Activated CD4-positive, alpha-beta T cell treated with anti-CD3 and anti-CD28 coated beads, Interleukin-2, amount 10 ng/mL, durations not matched to agents 7 days and 5 days (primary cell): ENCODE results near the gene PPP2R1B. TPM values are rescaled to one million over a fixed set of nuclear protein-coding genes. Genes with fewer than 3 reads are reported as not detected.

Source experiments
- CTCF ChIA-PET: fragments of 350-600 bp; sonication (Branson Sonifier 250); formaldehyde crosslinking; loops from one replicate; lab custom pipeline; 2021; ENCODE audit warnings: antibody characterized with exemption; lab: Charles Lee
- POLR2A ChIA-PET: fragments of 350-600 bp; sonication (Branson Sonifier 250); formaldehyde crosslinking; loops from one replicate; lab custom pipeline; 2021; ENCODE audit warnings: antibody characterized with exemption; lab: Charles Lee
- DNase-seq: peaks from one replicate; pipeline ENCODE4 v3.0.0-alpha.2; 2020
- H3K27ac Mint-ChIP-seq: one replicate; pipeline ENCODE4 v1.8.0; 2021; ENCODE audit warnings: mild to moderate bottlenecking, moderate library complexity, mixed read lengths
- H3K27me3 Mint-ChIP-seq: one replicate; pipeline ENCODE4 v1.8.0; 2021; ENCODE audit warnings: mixed read lengths
- H3K36me3 Mint-ChIP-seq: one replicate; pipeline ENCODE4 v1.8.0; 2021; ENCODE audit warnings: low read depth, mixed read lengths
- H3K4me1 Mint-ChIP-seq: one replicate; pipeline ENCODE4 v1.8.0; 2021; ENCODE audit warnings: mixed read lengths
- H3K4me3 Mint-ChIP-seq: one replicate; pipeline ENCODE4 v1.8.0; 2021; ENCODE audit warnings: mild to moderate bottlenecking, moderate library complexity, mixed read lengths
- H3K9me3 Mint-ChIP-seq: one replicate; pipeline ENCODE4 v1.8.0; 2021; ENCODE audit warnings: mixed read lengths
- total RNA-seq, 2 experiments: library from RNA; stranded (reverse); gene quantifications; one replicate each; pipeline ENCODE4 v1.2.3, GENCODE V29; 2021

Gene PPP2R1B
- total RNA-seq, 2 experiments from 2014 or later = 44.7 to 50.2 TPM

GRCh38 chr11:111693224-111693937, 72.8 kb downstream of the PPP2R1B start:
- ChIA-PET CTCF (no interaction called here), POLR2A (no interaction called here)
- H3K27me3 Mint-ChIP-seq = no peaks in the 10 kb centered on the region

GRCh38 chr11:111691741-111692140, 74.4 kb downstream of the PPP2R1B start:
- no peak for DNase-seq
- H3K4me1 Mint-ChIP-seq = no peaks in the 10 kb centered on the region
- no peaks in the 10 kb centered on the region for H3K9me3 Mint-ChIP-seq
- ChIA-PET CTCF (no interaction called here), POLR2A (interaction anchor here (0.6 kb wide), 1 partner anchor 75 kb away, joined by 6 read pairs; the partner anchor contains the start of gene PPP2R1B)
- no peaks in the 10 kb centered on the region for H3K27me3 Mint-ChIP-seq
- no peak overlapping the region for H3K27ac Mint-ChIP-seq
- H3K36me3 Mint-ChIP-seq = peaks cover 20% of the 10 kb centered on the region
- no peak overlapping the region for H3K4me3 Mint-ChIP-seq

More at GRCh38 chr11:111693224-111693937, 72.8 kb downstream of the PPP2R1B start:
- no peaks in the 10 kb centered on the region for H3K4me1 Mint-ChIP-seq
- no peaks in the 10 kb centered on the region for H3K9me3 Mint-ChIP-seq
- no peak overlapping the region for H3K4me3 Mint-ChIP-seq
- peaks cover 14% of the 10 kb centered on the region for H3K36me3 Mint-ChIP-seq
- no peak overlapping the region for H3K27ac Mint-ChIP-seq
- no peak for DNase-seq

GRCh38 chr11:111691176-111691575, 75.0 kb downstream of the PPP2R1B start:
- Mint-ChIP-seq H3K4me3 (no peak overlapping the region), H3K4me1 (no peaks in the 10 kb centered on the region), H3K27me3 (no peaks in the 10 kb centered on the region), H3K27ac (no peak overlapping the region), H3K36me3 (peaks cover 20% of the 10 kb centered on the region), H3K9me3 (no peaks in the 10 kb centered on the region)
- ChIA-PET POLR2A (no interaction called here), CTCF (no interaction called here)
- DNase-seq = no peak

- no peak overlapping the region for H3K27ac Mint-ChIP-seq
- no peaks in the 10 kb centered on the region for H3K4me1 Mint-ChIP-seq
- no peaks in the 10 kb centered on the region for H3K27me3 Mint-ChIP-seq
Measured at GRCh38 chr11:111688013-111688412, 78.2 kb downstream of the PPP2R1B start.

GRCh38 chr11:111684251-111684650, 81.9 kb downstream of the PPP2R1B start:
- Mint-ChIP-seq H3K4me1 (no peaks in the 10 kb centered on the region), H3K9me3 (no peaks in the 10 kb centered on the region), H3K27ac (no peak overlapping the region), H3K4me3 (no peak overlapping the region), H3K36me3 (peaks cover 11% of the 10 kb centered on the region), H3K27me3 (no peaks in the 10 kb centered on the region)
- POLR2A ChIA-PET = no interaction called here
- DNase-seq = no peak
- CTCF ChIA-PET = interaction anchor here (0.8 to 1.2 kb wide), 2 partner anchors 13 to 19 kb away, joined by 3 read pairs; no protein-coding TSS in a partner anchor

More at GRCh38 chr11:111688013-111688412, 78.2 kb downstream of the PPP2R1B start:
- DNase-seq = no peak
- no peak overlapping the region for H3K4me3 Mint-ChIP-seq
- ChIA-PET CTCF (interaction anchor here (0.7 kb wide), 1 partner anchor 179 kb away, joined by 3 read pairs; no protein-coding TSS in a partner anchor), POLR2A (no interaction called here)
- H3K36me3 Mint-ChIP-seq = peaks cover 20% of the 10 kb centered on the region
- H3K9me3 Mint-ChIP-seq = no peaks in the 10 kb centered on the region

- Mint-ChIP-seq H3K9me3 (no peaks in the 10 kb centered on the region), H3K4me1 (no peaks in the 10 kb centered on the region), H3K4me3 (no peak overlapping the region), H3K27ac (no peak overlapping the region), H3K27me3 (no peaks in the 10 kb centered on the region), H3K36me3 (peaks cover 8% of the 10 kb centered on the region)
- DNase-seq = no peak
- POLR2A ChIA-PET = no interaction called here
- CTCF ChIA-PET = interaction anchor here (0.8 to 1.2 kb wide), 2 partner anchors 13 to 19 kb away, joined by 3 read pairs; no protein-coding TSS in a partner anchor
Measured at GRCh38 chr11:111683806-111684205, 82.4 kb downstream of the PPP2R1B start.

- Mint-ChIP-seq H3K4me1 (no peaks in the 10 kb centered on the region), H3K27me3 (no peaks in the 10 kb centered on the region), H3K9me3 (no peaks in the 10 kb centered on the region), H3K36me3 (peaks cover under 1% of the 10 kb centered on the region), H3K27ac (no peak overlapping the region), H3K4me3 (no peak overlapping the region)
- ChIA-PET POLR2A (no interaction called here), CTCF (interaction anchor here (0.6 to 1.4 kb wide), 3 partner anchors 9 to 194 kb away, joined by 3 to 7 read pairs (median 4); no protein-coding TSS in a partner anchor)
- DNase-seq = no peak
Measured at GRCh38 chr11:111680486-111681175, 85.6 kb downstream of the PPP2R1B start.

Other genes with a start within 250 kb of the PPP2R1B start
- gene LAYN, start 225.7 kb downstream of the PPP2R1B start, total RNA-seq = under 1 TPM; 0.71 to 0.89 TPM
- 1 to 10 TPM; 8.2 to 9.6 TPM for gene SIK2, start 163.9 kb downstream of the PPP2R1B start, total RNA-seq
- gene ALG9, start 105.2 kb upstream of the PPP2R1B start, total RNA-seq = 10 to 100 TPM; 22.9 to 31.7 TPM
- 1 to 10 TPM; 4.2 to 5.1 TPM for gene FDXACB1, start 112.8 kb upstream of the PPP2R1B start, total RNA-seq
- 10 to 100 TPM; 18.3 to 26.5 TPM for gene CFAP68, start 113.2 kb upstream of the PPP2R1B start, total RNA-seq
- gene CRYAB, start 145.4 kb upstream of the PPP2R1B start, total RNA-seq = not detected
- not detected for gene HSPB2, start 146.3 kb upstream of the PPP2R1B start, total RNA-seq
- under 1 TPM in 1 of 2 experiments, not detected in 1; 0.27 TPM for gene C11orf52, start 152.5 kb upstream of the PPP2R1B start, total RNA-seq
- 1 to 10 TPM; 3.1 to 4.1 TPM for gene DIXDC1, start 171.0 kb upstream of the PPP2R1B start, total RNA-seq